PC-9 (cell line): ENCODE measurements around the gene CXCL10. TPM values are rescaled to one million over a fixed set of nuclear protein-coding genes. Genes with fewer than 3 reads are reported as not detected.

ENCODE experiments used
- BruUV-seq: library from RNA; stranded (reverse); fragments of 400-500 nt; replicated peaks from 2 replicates; lab custom pipeline; 2021; lab: Mats Ljungman, UMichigan
- CTCF ChIA-PET: fragments of 300-600 bp; sonication (Branson Sonifier 250); formaldehyde crosslinking; loops from one replicate; lab custom pipeline; 2022; ENCODE audit warnings: antibody characterized with exemption; lab: Charles Lee
- POLR2A ChIA-PET: fragments of 300-600 bp; sonication (Branson Sonifier 250); formaldehyde crosslinking; loops from one replicate; lab custom pipeline; 2022; ENCODE audit warnings: antibody characterized with exemption; ENCODE audit not compliant: unreplicated experiment; lab: Charles Lee
- DNase-seq, 2 experiments: peaks; one replicate each; pipeline versions ENCODE4 v3.0.0 to v3.0.0-alpha.2; 2015 to 2022; ENCODE audit warnings: mixed read lengths in 1 of 2
- H2AFZ ChIP-seq: fragments of 200-600 bp; sonication (generic); 2 replicates; pipeline ENCODE4 v1.8.1; 2017; ENCODE audit warnings: antibody characterized with exemption
- H3F3A ChIP-seq: fragments of 200-600 bp; sonication (generic); 2 replicates; pipeline ENCODE4 v1.8.1; 2017; ENCODE audit warnings: antibody characterized with exemption, mild to moderate bottlenecking, low read depth; ENCODE audit not compliant: insufficient read depth
- H3K27ac ChIP-seq: fragments of 200-600 bp; sonication (generic); 2 replicates; pipeline ENCODE4 v1.6.1; 2016; ENCODE audit warnings: mixed run types
- H3K27me3 ChIP-seq: fragments of 200-600 bp; sonication (generic); 2 replicates; pipeline ENCODE4 v1.6.1; 2016; ENCODE audit warnings: low read depth, mixed run types; ENCODE audit not compliant: insufficient read depth
- H3K36me3 ChIP-seq: fragments of 200-600 bp; sonication (generic); 2 replicates; pipeline ENCODE4 v1.6.1; 2016; ENCODE audit warnings: low read depth, mixed run types
- H3K4me1 ChIP-seq: fragments of 200-600 bp; sonication (generic); replicated peaks from 2 replicates; pipeline ENCODE4 v1.6.1; 2016; ENCODE audit warnings: mixed run types; ENCODE audit not compliant: insufficient read depth
- H3K4me2 ChIP-seq: fragments of 200-600 bp; sonication (generic); 2 replicates; pipeline ENCODE4 v1.6.1; 2017; ENCODE audit warnings: mixed run types
- H3K4me3 ChIP-seq: fragments of 200-600 bp; sonication (generic); 2 replicates; pipeline ENCODE4 v1.6.1; 2016; ENCODE audit warnings: mixed run types
- H3K79me2 ChIP-seq: fragments of 200-600 bp; sonication (generic); 2 replicates; pipeline ENCODE4 v1.6.1; 2017; ENCODE audit warnings: low read depth, mixed run types
- H3K9me2 ChIP-seq: fragments of 200-600 bp; sonication (generic); 2 replicates; pipeline ENCODE4 v1.8.1; 2017; ENCODE audit warnings: mild to moderate bottlenecking; ENCODE audit not compliant: insufficient read depth
- H3K9me3 ChIP-seq: fragments of 200-600 bp; sonication (generic); 2 replicates; pipeline ENCODE4 v1.8.1; 2016; ENCODE audit warnings: low read depth; ENCODE audit not compliant: insufficient read depth
- H4K20me1 ChIP-seq: fragments of 200-600 bp; sonication (generic); 2 replicates; pipeline ENCODE4 v1.8.1; 2017; ENCODE audit not compliant: insufficient read depth
- EZH2 ChIP-seq: fragments of 200-600 bp; sonication (generic); IDR thresholded peaks from 2 replicates; pipeline ENCODE4 v1.8.0; 2017; ENCODE audit warnings: antibody characterized with exemption, low read depth
- intact Hi-C: fragments of 100-400 bp; cut with micrococcal nuclease; formaldehyde crosslinking; loops from one replicate; pipeline ENCODE4 v1.10.0; 2022; ENCODE audit not compliant: unreplicated experiment
- total RNA-seq: library from RNA; stranded (reverse); gene quantifications from 2 replicates; pipeline ENCODE4 v1.2.3, GENCODE V29; 2021
- TF ChIP-seq, protein P1 (sequence below): fragments of 200-600 bp; sonication (generic); conservative IDR thresholded peaks from 2 replicates; pipeline ENCODE4 v1.6.1; 2017; ENCODE audit warnings: mixed run types, antibody characterized with exemption, mild to moderate bottlenecking, moderate library complexity

Gene CXCL10
- total RNA-seq, 1 experiment from 2014 or later: not detected

DNA sequence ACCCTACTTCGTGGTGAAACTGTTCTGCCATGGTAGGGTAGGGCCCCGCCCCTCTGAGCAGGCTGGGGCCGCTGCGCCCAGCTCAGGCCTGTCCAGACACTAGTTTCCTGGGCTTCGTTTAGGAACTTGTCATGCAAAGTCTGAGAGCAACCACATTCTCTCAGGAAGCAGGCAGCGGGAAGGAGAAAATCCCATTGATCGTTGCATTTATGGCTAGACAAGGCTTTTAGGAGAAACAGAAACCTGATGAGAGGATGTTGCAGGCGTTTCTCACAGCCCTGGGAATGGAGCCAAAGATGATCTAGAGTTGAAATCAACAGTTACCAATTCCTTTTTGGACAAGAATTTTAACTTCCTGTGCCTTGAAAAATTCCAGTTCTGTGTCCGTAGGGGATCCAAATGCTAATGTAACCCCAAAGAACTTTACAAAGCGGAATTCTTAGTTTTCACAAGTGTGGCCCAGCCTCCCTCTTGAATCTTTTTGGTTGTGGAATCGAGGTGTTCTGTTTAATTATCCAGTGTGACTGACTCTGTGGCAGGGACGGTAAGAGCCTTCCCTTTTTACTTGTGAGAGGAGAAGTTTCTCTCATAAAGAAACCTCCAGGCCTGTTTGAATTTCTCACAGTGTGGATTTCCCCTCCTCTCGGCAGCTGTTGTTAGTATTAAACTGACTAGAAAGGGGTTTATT lies 11.5 kb downstream of the CXCL10 start:
- ChIA-PET POLR2A (no interaction called here), CTCF (no interaction called here)
- Histone ChIP-seq H3K9me3 (no peaks in the 10 kb centered on the region), H2AFZ (no peak overlapping the region), H3K27me3 (no peaks in the 10 kb centered on the region), H3K4me2 (no peak overlapping the region), H3K9me2 (no peaks in the 10 kb centered on the region), H3K4me1 (peaks cover 16% of the 10 kb centered on the region), H3K4me3 (no peak overlapping the region), H3K27ac (no peak overlapping the region), H4K20me1 (no peaks in the 10 kb centered on the region), H3K79me2 (no peaks in the 10 kb centered on the region), H3K36me3 (no peaks in the 10 kb centered on the region), H3F3A (peaks cover 7% of the 10 kb centered on the region; the same call in 1 of the 2 replicates)
- no TSS peak for BruUV-seq
- intact Hi-C loops: no loop called here
- TF ChIP-seq, protein P1, sequence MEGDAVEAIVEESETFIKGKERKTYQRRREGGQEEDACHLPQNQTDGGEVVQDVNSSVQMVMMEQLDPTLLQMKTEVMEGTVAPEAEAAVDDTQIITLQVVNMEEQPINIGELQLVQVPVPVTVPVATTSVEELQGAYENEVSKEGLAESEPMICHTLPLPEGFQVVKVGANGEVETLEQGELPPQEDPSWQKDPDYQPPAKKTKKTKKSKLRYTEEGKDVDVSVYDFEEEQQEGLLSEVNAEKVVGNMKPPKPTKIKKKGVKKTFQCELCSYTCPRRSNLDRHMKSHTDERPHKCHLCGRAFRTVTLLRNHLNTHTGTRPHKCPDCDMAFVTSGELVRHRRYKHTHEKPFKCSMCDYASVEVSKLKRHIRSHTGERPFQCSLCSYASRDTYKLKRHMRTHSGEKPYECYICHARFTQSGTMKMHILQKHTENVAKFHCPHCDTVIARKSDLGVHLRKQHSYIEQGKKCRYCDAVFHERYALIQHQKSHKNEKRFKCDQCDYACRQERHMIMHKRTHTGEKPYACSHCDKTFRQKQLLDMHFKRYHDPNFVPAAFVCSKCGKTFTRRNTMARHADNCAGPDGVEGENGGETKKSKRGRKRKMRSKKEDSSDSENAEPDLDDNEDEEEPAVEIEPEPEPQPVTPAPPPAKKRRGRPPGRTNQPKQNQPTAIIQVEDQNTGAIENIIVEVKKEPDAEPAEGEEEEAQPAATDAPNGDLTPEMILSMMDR: no peak
- no peak for DNase-seq

DNA sequence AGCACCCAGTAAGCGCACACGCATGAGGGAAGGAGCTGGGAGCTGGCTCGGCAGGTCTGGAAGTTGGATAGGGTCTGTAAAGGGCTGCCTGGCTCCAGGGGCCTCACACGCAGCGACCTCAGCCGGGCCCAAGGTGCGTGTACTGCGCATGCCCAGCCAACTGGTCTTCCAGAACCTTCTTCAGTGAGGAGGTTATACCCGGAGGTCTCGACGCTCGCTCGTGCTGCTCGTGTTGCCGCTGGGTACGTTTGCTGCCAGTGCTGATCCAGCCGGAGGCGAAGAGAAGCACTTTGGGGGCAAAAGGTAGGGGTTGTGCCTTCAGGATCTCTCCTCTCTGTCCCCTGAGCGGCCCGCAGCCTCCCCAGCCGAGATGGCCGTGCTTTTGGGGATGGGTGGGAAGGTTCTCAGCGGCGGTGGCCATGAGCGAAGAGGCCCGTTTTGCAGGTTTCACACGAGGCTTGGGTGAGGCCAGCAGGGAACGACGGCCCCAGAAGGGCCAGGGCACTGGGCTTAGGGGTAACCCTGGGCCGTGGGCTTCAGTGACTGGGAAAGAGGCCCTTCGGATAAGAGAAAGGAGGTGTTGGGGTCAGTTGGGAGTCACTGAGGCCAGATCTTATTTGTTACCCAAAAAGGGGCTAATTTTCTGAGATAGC lies 12.2 kb downstream of the CXCL10 start:
- H3K4me2 ChIP-seq: no peak overlapping the region

DNA sequence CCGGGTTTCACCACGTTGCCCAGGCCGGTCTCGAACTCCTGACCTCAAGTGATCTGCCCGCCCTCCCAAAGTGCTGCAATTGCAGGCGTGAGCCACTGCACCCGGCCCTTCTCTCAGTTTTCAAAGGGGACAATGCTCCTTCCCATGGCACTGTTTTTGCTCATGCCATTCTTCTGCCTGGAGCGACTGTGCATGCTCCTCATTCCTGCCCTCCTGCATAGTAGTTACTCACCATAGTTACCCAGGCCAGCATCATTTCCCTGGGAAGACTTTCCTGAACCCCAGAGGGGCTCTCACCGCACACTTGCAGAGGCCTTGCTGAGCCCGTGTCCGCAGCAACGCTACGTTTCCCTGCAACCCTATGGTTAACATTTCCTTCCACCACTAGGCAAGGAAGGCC lies 12.7 kb downstream of the CXCL10 start:
- no peak overlapping the region for H3K27ac ChIP-seq
- peaks cover 11% of the 10 kb centered on the region; the same call in 1 of the 2 replicates for H3F3A ChIP-seq
- H3K36me3 ChIP-seq: no peaks in the 10 kb centered on the region
- no peaks in the 10 kb centered on the region for H3K9me2 ChIP-seq
- H3K27me3 ChIP-seq: no peaks in the 10 kb centered on the region
- H4K20me1 ChIP-seq: no peaks in the 10 kb centered on the region
- DNase-seq: no peak
- peaks cover 17% of the 10 kb centered on the region for H3K4me1 ChIP-seq
- CTCF ChIA-PET: no interaction called here
- POLR2A ChIA-PET: no interaction called here
- no TSS peak for BruUV-seq
- no peaks in the 10 kb centered on the region for H3K9me3 ChIP-seq
- TF ChIP-seq EZH2: no peak
- TF ChIP-seq, protein P1: no peak
- H3K4me2 ChIP-seq: no peak overlapping the region
- H2AFZ ChIP-seq: no peak overlapping the region
- H3K4me3 ChIP-seq: no peak overlapping the region
- H3K79me2 ChIP-seq: no peaks in the 10 kb centered on the region
- intact Hi-C loops: no loop called here

More for the DNA sequence above, 12.2 kb downstream of the CXCL10 start:
- intact Hi-C loops: no loop called here
- CTCF ChIA-PET: no interaction called here
- H3K27me3 ChIP-seq: no peaks in the 10 kb centered on the region
- H3K36me3 ChIP-seq: no peaks in the 10 kb centered on the region
- H3F3A ChIP-seq: peaks cover 11% of the 10 kb centered on the region; the same call in 1 of the 2 replicates
- BruUV-seq: no TSS peak
- no peak overlapping the region for H3K27ac ChIP-seq
- H3K4me3 ChIP-seq: no peak overlapping the region
- no peak overlapping the region for H2AFZ ChIP-seq
- no peak for TF ChIP-seq EZH2
- TF ChIP-seq, protein P1: no peak
- no peaks in the 10 kb centered on the region for H3K79me2 ChIP-seq
- no peak for DNase-seq
- H3K9me2 ChIP-seq: no peaks in the 10 kb centered on the region
- POLR2A ChIA-PET: interaction anchor here (0.6 kb wide), 1 partner anchor 690 kb away, joined by 12 read pairs; no protein-coding TSS in a partner anchor
- no peaks in the 10 kb centered on the region for H3K9me3 ChIP-seq
- H3K4me1 ChIP-seq: peaks cover 17% of the 10 kb centered on the region
- no peaks in the 10 kb centered on the region for H4K20me1 ChIP-seq
